ENCODE data around the gene NUP210.

- TF ChIP-seq ZNF274 (IDR thresholded peaks at IDR 0.05; ENCODE audit: low read depth, low read length) (no peak), YY1 (IDR thresholded peaks at IDR 0.05; ENCODE audit: insufficient read depth, insufficient read length) (no peak), SUZ12 (IDR thresholded peaks at IDR 0.05; ENCODE audit: extremely low read depth, insufficient read depth, insufficient read length) (no peak)
Measured at GRCh38 chr3:13268120-13268519, 152.0 kb downstream of the NUP210 start.
